Natural killer cell treated with Interleukin-12 subunit alpha and Interleukin-12 subunit beta and Interleukin-15 and Interleukin-18, amount 100 ng/mL, for 72 hours (primary cell): ENCODE measurements around the gene PDGFA. TPM values are rescaled to one million over a fixed set of nuclear protein-coding genes. Genes with fewer than 3 reads are reported as not detected.

Experiments
- ATAC-seq, 2 donors: fragments of 150-1000 bp; cut with Tn5 transposase in 1 of 2; sonication (Bioruptor Pico), chemical (Tn5 transposase) in 1 of 2; 2 replicates each; pipeline ENCODE4 v1.10.0; 2021
- DNase-seq: peaks from one replicate; pipeline ENCODE4 v3.0.0; 2022; ENCODE audit warnings: low spot score
- H3K27ac Mint-ChIP-seq, 2 donors: 1 replicate in 1 of 2; 2 replicates in 1 of 2; pipeline ENCODE4 v1.8.0; 2022; ENCODE audit warnings: mixed read lengths in 2 of 2, mild to moderate bottlenecking in 1 of 2, moderate library complexity in 1 of 2
- H3K27me3 Mint-ChIP-seq, 2 donors: 1 replicate in 1 of 2; 2 replicates in 1 of 2; pipeline ENCODE4 v1.8.0; 2022; ENCODE audit warnings: mixed read lengths in 2 of 2
- H3K36me3 Mint-ChIP-seq: one replicate; pipeline ENCODE4 v1.8.0; 2022; ENCODE audit warnings: mixed read lengths
- H3K4me1 Mint-ChIP-seq, 2 donors: 1 replicate in 1 of 2; 2 replicates in 1 of 2; pipeline ENCODE4 v1.8.0; 2022; ENCODE audit warnings: low read depth in 2 of 2, mixed read lengths in 2 of 2, mild to moderate bottlenecking in 1 of 2
- H3K4me3 Mint-ChIP-seq: one replicate; pipeline ENCODE4 v1.8.0; 2022; ENCODE audit warnings: mixed read lengths
- H3K9me3 Mint-ChIP-seq: 2 replicates; pipeline ENCODE4 v1.8.0; 2022; ENCODE audit warnings: mixed read lengths
- total RNA-seq, 2 donors: library from RNA; stranded (reverse); gene quantifications; one replicate each; pipeline ENCODE4 v1.2.3, GENCODE V29; 2022

Gene PDGFA
- total RNA-seq, 2 donors from 2014 or later = 1.3 to 5.0 TPM

DNA sequence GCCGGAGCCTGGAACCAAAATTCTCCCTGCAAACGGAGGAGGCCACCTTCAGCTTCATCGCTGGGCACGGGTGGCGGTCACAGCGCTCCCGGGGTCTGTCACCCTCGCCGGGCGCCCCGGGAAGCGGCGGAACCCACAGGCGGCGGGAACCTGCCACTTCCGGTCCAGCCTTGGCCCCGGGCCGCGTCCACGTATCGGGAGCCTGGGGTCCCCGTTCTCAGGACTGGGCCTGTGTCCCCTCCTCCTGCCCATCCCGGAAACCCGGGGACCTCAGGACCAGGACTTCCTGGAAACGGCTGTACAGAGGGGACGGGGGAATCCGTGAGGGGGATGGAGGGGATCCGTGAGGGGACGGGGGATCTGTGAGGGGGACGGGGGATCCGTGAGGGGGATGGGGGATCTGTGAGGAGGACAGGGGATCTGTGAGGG lies 25.4 kb downstream of the PDGFA start:
- Mint-ChIP-seq H3K4me3 (no peak overlapping the region), H3K36me3 (no peaks in the 10 kb centered on the region), H3K27me3 (no peaks in the 10 kb centered on the region), H3K27ac (no peak overlapping the region), H3K4me1 (no peaks in the 10 kb centered on the region), H3K9me3 (no peaks in the 10 kb centered on the region)
- DNase-seq (peak; percentile 54), ATAC-seq (no peak)

DNA sequence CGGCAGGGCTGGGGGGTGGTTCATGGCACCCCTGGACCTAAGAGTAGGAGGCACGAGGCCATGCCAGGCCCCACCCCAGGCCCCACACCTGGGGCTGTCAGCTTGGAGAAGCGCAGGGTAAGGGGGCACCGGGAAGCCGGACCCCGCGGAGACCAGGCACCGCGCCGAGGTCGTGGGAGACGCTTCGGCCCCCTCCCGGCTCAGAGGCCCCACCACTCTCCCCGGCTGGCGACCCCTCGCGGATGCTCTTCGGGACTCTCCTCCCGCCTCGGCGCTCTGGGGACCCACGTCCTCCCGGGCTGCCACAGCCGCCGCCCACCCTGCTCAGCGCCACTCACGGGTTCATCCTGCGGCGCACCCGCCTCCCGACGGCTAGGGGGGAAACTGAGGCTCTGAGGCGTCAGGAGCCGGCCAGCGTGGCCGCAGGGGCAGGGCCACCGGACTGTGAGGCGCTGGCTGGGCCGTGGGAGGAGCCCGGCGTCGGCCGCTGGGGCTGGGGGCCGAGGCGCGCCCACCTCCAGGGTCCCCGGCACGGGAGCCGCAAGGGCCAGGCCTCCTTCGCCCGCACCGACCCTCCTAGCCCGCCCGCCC lies 25.9 kb downstream of the PDGFA start:
- Mint-ChIP-seq H3K4me3 (no peak overlapping the region), H3K4me1 (no peaks in the 10 kb centered on the region), H3K27ac (no peak overlapping the region), H3K36me3 (no peaks in the 10 kb centered on the region), H3K27me3 (no peaks in the 10 kb centered on the region), H3K9me3 (no peaks in the 10 kb centered on the region)
- DNase-seq = peak; percentile 51
- ATAC-seq = no peak

GRCh38 chr7:492714-493065 lies 27.0 kb downstream of the PDGFA start:
- no peak overlapping the region for H3K27ac Mint-ChIP-seq
- H3K27me3 Mint-ChIP-seq = peaks cover 3 to 9% of the 10 kb centered on the region in 2 donors
- no peaks in the 10 kb centered on the region for H3K36me3 Mint-ChIP-seq
- no peak for ATAC-seq
- H3K4me1 Mint-ChIP-seq = no peaks in the 10 kb centered on the region
- no peaks in the 10 kb centered on the region for H3K9me3 Mint-ChIP-seq
- peak; percentile 56 for DNase-seq
- no peak overlapping the region for H3K4me3 Mint-ChIP-seq

- no peak overlapping the region for H3K4me3 Mint-ChIP-seq
Measured at GRCh38 chr7:491958-492713, 27.5 kb downstream of the PDGFA start.

DNA sequence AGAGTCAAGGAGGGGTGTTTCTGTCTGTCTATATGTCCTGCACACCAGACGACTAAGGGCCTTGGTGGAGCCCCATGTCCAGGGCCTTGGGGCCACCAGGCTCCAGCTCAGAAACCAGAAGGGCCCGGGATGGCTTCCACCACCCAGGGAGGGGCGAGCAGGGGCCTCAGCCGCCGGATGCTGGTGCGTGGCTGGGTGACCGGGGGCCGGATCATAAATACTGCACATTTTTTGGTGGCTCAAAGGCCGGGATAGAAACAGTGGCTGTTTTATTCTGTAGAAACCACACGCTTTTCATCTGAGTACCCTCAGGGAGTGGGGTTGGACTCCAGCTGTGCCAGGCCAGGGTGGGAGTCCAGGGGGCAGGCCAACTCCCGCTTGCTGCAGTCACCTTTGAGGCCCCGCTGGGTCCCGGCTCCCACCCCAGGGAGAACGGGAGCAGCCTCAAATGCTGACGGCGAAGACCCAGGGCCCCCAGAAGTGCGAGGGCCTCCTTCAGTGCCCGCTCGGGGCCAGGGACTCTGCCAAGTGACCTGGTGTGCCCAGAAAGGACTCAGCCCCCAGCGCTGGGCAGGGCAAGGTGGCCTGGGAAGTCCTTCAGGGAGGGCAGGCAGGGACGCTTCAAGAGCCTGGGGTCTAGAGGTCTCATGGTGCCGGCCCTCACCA lies 28.2 kb downstream of the PDGFA start:
- no peaks in the 10 kb centered on the region for H3K9me3 Mint-ChIP-seq
- peaks cover 0 to 3% of the 10 kb centered on the region in 2 donors for H3K4me1 Mint-ChIP-seq
- no peak overlapping the region for H3K4me3 Mint-ChIP-seq
- H3K36me3 Mint-ChIP-seq = no peaks in the 10 kb centered on the region
- DNase-seq (peak; percentile 58), ATAC-seq (no peak)
- no peak overlapping the region for H3K27ac Mint-ChIP-seq
- H3K27me3 Mint-ChIP-seq = peaks cover 5 to 17% of the 10 kb centered on the region in 2 donors

More at GRCh38 chr7:491958-492713, 27.5 kb downstream of the PDGFA start:
- no peak for ATAC-seq
- Mint-ChIP-seq H3K27ac (no peak overlapping the region), H3K27me3 (peaks cover 3 to 10% of the 10 kb centered on the region in 2 donors), H3K9me3 (no peaks in the 10 kb centered on the region), H3K36me3 (no peaks in the 10 kb centered on the region), H3K4me1 (no peaks in the 10 kb centered on the region)
- peak; percentile 54 for DNase-seq

DNA sequence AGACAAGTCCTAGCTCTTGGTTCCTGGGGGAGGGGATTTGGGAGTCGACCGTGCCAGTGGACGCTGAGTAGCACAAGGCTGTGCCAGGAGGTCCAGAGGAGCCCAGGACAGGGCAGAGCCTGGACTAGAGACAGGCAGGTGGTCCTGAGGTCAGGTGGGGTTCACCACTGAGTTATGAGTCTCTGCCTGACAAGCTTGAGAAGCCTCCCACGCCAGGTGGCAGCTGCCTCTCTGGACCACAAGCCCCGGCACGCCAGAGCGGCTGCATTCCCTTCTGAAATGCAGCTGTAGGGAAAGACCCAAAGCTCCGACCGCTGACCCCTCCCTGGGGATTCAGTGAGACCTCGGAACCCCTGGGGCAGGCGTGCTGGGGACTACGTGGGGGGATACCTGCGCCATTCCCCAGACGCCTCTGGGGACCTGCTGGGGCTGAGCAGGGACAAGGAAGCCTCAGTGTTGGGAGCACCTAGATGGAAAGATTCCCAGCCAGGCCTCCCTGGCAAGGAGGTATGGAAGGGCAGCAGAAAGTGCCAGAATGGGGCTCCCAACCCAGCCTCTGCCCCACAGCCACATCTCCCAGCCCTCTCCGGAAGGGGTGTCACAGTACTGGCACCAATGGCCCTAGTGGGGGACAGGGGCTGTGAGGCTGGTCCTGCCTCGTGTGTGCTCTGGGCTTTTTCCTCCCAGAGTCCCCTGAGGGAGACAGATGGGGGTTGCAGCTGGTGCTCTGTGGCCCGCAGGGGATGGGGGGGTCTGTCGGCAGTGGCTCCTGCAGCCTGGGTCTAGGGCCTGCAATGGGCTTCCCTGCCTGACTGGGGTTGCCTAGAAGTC lies 29.0 kb downstream of the PDGFA start:
- Mint-ChIP-seq H3K36me3 (no peaks in the 10 kb centered on the region), H3K9me3 (no peaks in the 10 kb centered on the region), H3K27me3 (peaks cover 9 to 22% of the 10 kb centered on the region in 2 donors), H3K4me1 (peaks cover 0 to 5% of the 10 kb centered on the region in 2 donors), H3K27ac (no peak overlapping the region), H3K4me3 (no peak overlapping the region)
- peak; percentile 52 for DNase-seq
- peak in 1 of 2 donors; percentile 46 for ATAC-seq

GRCh38 chr7:489876-490275 lies 29.8 kb downstream of the PDGFA start:
- H3K4me1 Mint-ChIP-seq = peaks cover 0 to 5% of the 10 kb centered on the region in 2 donors
- DNase-seq (no peak), ATAC-seq (no peak)
- no peaks in the 10 kb centered on the region for H3K9me3 Mint-ChIP-seq
- H3K4me3 Mint-ChIP-seq = no peak overlapping the region
- H3K36me3 Mint-ChIP-seq = no peaks in the 10 kb centered on the region
- H3K27ac Mint-ChIP-seq = no peak overlapping the region
- H3K27me3 Mint-ChIP-seq = peaks cover 9 to 22% of the 10 kb centered on the region in 2 donors

DNA sequence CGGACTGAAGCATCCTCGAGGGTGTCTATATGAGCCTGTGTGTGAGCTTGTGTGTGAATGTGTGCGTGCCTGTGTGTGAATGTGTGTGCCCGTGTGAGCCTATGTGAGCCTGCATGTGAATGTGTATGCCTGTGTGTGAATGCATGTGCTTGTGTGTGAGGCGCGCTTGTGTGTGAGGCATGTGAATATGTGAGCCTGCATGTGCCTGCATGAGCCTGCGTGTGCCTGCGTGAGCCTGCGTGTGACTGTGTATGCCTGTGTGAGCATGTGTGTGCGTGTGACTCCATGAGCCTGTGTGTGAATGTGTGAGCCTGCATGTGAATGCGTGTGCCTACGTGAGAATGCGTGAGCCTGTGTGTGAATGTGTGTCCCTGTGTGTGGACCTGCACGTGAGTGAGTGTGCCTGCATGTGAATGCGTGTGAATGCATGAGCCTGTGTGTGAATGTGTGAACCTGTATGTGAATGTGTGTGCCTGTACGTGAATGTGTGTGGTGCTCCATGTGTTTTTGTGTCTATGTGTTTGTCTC lies 33.4 kb downstream of the PDGFA start:
- peaks cover 0 to 5% of the 10 kb centered on the region in 2 donors for H3K4me1 Mint-ChIP-seq
- H3K4me3 Mint-ChIP-seq = no peak overlapping the region
- H3K27me3 Mint-ChIP-seq = peaks cover 20 to 39% of the 10 kb centered on the region in 2 donors
- ATAC-seq = no peak
- no peaks in the 10 kb centered on the region for H3K36me3 Mint-ChIP-seq
- peaks cover 11% of the 10 kb centered on the region for H3K9me3 Mint-ChIP-seq
- H3K27ac Mint-ChIP-seq = no peak overlapping the region
- peak; percentile 54 for DNase-seq

GRCh38 chr7:485188-486081 lies 34.2 kb downstream of the PDGFA start:
- Mint-ChIP-seq H3K4me1 (peaks cover 0 to 5% of the 10 kb centered on the region in 2 donors), H3K9me3 (peaks cover 11% of the 10 kb centered on the region), H3K4me3 (no peak overlapping the region), H3K36me3 (no peaks in the 10 kb centered on the region), H3K27me3 (peaks cover 20 to 39% of the 10 kb centered on the region in 2 donors), H3K27ac (no peak overlapping the region)
- DNase-seq = peak; percentile 42
- peak in 1 of 2 donors; percentile 11 for ATAC-seq

- Mint-ChIP-seq H3K4me1 (peaks cover 0 to 5% of the 10 kb centered on the region in 2 donors), H3K9me3 (peaks cover 11% of the 10 kb centered on the region), H3K36me3 (no peaks in the 10 kb centered on the region), H3K4me3 (no peak overlapping the region), H3K27ac (no peak overlapping the region), H3K27me3 (peaks cover 20 to 39% of the 10 kb centered on the region in 2 donors)
- DNase-seq (peak; percentile 58), ATAC-seq (no peak)
Measured at GRCh38 chr7:484356-485101, 35.1 kb downstream of the PDGFA start.

DNA sequence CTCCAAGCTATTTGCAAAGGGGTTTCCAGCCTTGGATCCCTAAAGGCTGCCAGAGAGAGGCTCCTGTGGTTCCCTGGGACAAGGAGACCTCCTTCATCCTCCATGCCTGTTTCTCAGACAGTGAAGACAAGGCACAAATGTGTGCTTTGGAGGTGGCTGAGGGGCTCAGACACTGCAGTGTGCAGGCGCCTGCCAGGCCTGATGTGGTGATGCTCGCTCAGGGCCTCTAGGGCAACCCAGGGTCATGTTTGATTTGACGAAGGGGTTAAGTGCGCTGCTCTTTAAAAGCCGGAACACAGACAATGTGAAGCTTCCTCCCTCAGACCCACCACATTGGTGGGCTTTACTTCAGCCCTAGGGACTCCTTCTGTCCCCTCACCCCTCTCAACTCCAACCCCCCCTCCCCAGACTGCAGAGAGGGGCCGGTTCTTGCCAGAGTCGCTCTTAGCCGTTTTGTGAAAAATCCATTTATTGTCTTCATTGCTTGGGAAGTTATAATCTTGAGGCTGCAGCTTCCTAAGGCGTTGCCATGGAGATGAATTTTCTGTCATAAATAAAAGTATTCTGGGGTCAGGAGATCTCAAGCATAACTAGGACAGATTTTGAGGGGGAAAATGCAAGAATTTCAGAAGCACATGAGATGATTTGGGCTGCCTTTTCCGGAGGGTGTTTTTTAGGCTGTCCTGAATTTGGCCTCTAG lies 35.8 kb downstream of the PDGFA start:
- DNase-seq = peak; percentile 35
- peaks cover 20 to 39% of the 10 kb centered on the region in 2 donors for H3K27me3 Mint-ChIP-seq
- no peak overlapping the region for H3K27ac Mint-ChIP-seq
- H3K4me3 Mint-ChIP-seq = no peak overlapping the region
- H3K36me3 Mint-ChIP-seq = no peaks in the 10 kb centered on the region
- no peak for ATAC-seq
- H3K4me1 Mint-ChIP-seq = peaks cover 0 to 5% of the 10 kb centered on the region in 2 donors
- peaks cover 11% of the 10 kb centered on the region for H3K9me3 Mint-ChIP-seq
